ENCODE data around the gene TADA2A.
A peak's percentile ranks its signal among the peaks of the same experiment; 100 is the strongest.
"Not testable (repeated sequence)": the region's sequence is repeated elsewhere in the genome, so short reads cannot be mapped to it uniquely, and the experiment has no call there.

Gene TADA2A

GRCh38 chr17:37493249-37494027 is 86.8 kb downstream of the TADA2A start:
- DNase-seq, result peak; percentile 97

- no peak for DNase-seq
These were observed 87.7 kb downstream of the TADA2A start for GRCh38 chr17:37494401-37494831.

- DNase-seq, result no peak
These were observed 88.3 kb downstream of the TADA2A start for GRCh38 chr17:37494971-37495370.

GRCh38 chr17:37500378-37500777 is 93.7 kb downstream of the TADA2A start:
- no peak for DNase-seq

- DNase-seq, result no peak
These were observed 95.6 kb downstream of the TADA2A start for GRCh38 chr17:37502009-37502936.

- no peak for DNase-seq
These were observed 96.5 kb downstream of the TADA2A start for GRCh38 chr17:37503148-37503547.

GRCh38 chr17:37505333-37505732 is 98.6 kb downstream of the TADA2A start:
- no peak for DNase-seq

- no peak for DNase-seq
These were observed 100.0 kb downstream of the TADA2A start for GRCh38 chr17:37506678-37507077.

- DNase-seq, result no peak
These were observed 100.4 kb downstream of the TADA2A start for GRCh38 chr17:37507111-37507510.

- no peak for DNase-seq
These were observed 103.4 kb downstream of the TADA2A start for GRCh38 chr17:37510056-37510455.

GRCh38 chr17:37511642-37512041 is 105.0 kb downstream of the TADA2A start:
- DNase-seq, result not testable (repeated sequence)

- DNase-seq, result no peak
These were observed 105.9 kb downstream of the TADA2A start for GRCh38 chr17:37512442-37513068.

- DNase-seq, result no peak
These were observed 107.0 kb downstream of the TADA2A start for GRCh38 chr17:37513711-37514110.

GRCh38 chr17:37516127-37516571 is 109.5 kb downstream of the TADA2A start:
- DNase-seq, result peak; percentile 65

- DNase-seq, result no peak
These were observed 111.2 kb downstream of the TADA2A start for GRCh38 chr17:37517881-37518280.

GRCh38 chr17:37518826-37519225 is 112.1 kb downstream of the TADA2A start:
- no peak for DNase-seq

GRCh38 chr17:37519251-37519985 is 112.7 kb downstream of the TADA2A start:
- peak; percentile 38 for DNase-seq

- no peak for DNase-seq
These were observed 113.5 kb downstream of the TADA2A start for GRCh38 chr17:37520174-37520573.

- no peak for DNase-seq
These were observed 115.1 kb downstream of the TADA2A start for GRCh38 chr17:37521821-37522220.

GRCh38 chr17:37523715-37524219 is 117.1 kb downstream of the TADA2A start:
- DNase-seq, result no peak

GRCh38 chr17:37527249-37527851 is 120.7 kb downstream of the TADA2A start:
- DNase-seq, result peak; percentile 55

All from fibroblast of skin of abdomen (primary cell).